ENCODE results near the gene HOGA1. TPM values are rescaled to one million over a fixed set of nuclear protein-coding genes. Genes with fewer than 3 reads are reported as not detected.

Gene HOGA1
- total RNA-seq, 1 donor from 2014 or later, result not detected

DNA sequence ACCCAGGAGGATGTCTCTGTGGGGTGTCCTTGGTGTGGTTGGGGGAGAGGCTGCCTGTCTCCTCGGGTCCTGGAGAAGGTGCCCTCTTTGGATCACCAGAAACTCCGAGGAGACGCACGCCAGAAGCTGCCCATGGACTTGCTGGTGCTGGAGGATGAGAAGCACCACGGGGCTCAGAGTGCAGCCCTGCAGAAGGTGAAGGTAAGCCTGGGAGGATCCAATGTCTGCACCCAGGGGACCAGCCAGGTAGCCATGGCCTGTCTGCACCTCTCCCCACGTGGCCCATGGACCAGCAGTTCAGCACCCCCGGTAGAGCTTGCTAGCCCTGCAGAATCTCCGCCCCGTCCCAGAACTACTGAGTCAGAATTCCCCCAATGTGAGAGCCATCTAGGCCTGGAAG is 6.5 kb upstream of the HOGA1 start:
- no peaks in the 10 kb centered on the region for H3K36me3 Mint-ChIP-seq (ENCODE audit: low read depth)
- H3K27me3 Mint-ChIP-seq (ENCODE audit: insufficient read depth), result peaks cover 9% of the 10 kb centered on the region
- H3K9me3 Mint-ChIP-seq, result no peaks in the 10 kb centered on the region
- H3K4me3 Mint-ChIP-seq, result no peak overlapping the region
- intact Hi-C loops (cut with micrococcal nuclease), result no loop called here
- no peak overlapping the region for H3K27ac Mint-ChIP-seq
- no peaks in the 10 kb centered on the region for H3K4me1 Mint-ChIP-seq (ENCODE audit: low read depth)
- no peak for DNase-seq (ENCODE audit: low spot score)

DNA sequence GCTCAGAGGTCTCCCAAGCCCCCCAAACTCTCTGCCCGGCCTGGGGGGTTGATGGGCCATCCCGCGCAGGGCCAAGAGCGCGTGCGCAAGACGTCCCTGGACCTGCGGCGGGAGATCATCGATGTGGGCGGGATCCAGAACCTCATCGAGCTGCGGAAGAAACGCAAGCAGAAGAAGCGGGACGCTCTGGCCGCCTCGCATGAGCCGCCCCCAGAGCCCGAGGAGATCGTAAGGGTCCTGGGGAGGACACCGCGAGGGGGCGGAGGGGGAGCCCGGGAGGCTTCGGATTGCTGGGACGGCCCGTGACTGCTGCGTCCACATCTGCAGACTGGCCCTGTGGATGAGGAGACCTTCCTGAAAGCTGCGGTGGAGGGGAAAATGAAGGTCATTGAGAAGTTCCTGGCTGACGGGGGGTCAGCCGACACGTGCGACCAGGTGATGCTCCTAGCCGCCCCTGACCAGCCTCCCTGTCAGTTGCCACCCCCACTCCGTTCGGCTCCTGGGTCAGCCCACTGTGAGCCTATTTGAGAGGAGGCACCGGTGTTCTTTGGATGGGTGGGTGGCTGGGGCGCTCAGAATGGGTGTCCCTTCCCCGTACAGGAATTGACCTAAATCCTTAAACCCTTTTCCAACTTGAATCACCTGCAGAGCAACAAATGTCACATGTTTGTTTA is 5.9 kb upstream of the HOGA1 start:
- Mint-ChIP-seq H3K4me3 (no peak overlapping the region), H3K27ac (no peak overlapping the region), H3K36me3 (ENCODE audit: low read depth) (no peaks in the 10 kb centered on the region), H3K9me3 (no peaks in the 10 kb centered on the region), H3K27me3 (ENCODE audit: insufficient read depth) (peaks cover 7% of the 10 kb centered on the region), H3K4me1 (ENCODE audit: low read depth) (no peaks in the 10 kb centered on the region)
- DNase-seq (ENCODE audit: low spot score), result no peak
- intact Hi-C loops (cut with micrococcal nuclease), result no loop called here

DNA sequence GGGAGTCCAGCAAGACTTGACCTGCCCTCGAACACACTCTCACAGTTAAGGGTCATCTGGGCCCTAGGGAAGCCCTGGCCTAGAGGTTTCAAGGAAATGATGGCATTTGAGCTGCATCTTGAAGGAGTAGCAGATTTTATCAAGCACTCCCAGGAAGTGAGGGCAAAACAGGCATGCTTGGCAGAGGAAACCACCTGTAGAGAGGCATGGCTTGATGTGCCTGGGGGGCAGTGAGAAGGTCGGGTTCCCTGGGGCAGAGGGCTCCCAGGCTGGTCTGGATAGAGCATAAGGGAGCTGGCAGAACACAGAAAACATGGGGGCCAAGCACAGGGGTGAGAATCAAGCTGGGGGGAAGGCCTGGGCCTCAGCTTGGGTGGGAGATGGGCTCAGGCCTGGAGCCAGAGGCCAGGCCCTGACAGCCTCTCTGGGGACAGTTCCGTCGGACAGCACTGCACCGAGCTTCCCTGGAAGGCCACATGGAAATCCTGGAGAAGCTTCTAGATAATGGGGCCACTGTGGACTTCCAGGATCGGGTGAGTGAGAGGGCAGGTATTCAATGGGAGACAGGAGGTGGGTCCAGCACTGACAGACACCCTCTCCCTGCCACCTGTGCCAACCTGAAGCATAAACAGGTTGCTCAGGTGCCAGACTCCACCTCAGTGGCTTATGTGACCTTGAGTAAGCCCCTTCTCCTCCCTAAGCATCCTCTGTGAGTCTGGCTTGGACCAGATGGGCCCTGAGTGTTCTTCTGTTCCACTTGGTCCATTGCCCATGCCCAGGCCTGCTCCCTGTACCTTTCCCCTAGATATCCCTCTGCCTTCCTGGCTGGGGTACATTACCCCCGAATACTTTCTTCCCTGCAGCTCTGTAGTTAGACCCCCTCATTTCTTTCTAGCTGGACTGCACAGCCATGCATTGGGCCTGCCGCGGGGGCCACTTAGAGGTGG is 3.5 kb upstream of the HOGA1 start:
- intact Hi-C loops (cut with micrococcal nuclease), result no loop called here
- Mint-ChIP-seq H3K27me3 (ENCODE audit: insufficient read depth) (peaks cover 6% of the 10 kb centered on the region), H3K4me1 (ENCODE audit: low read depth) (no peaks in the 10 kb centered on the region), H3K27ac (no peak overlapping the region), H3K36me3 (ENCODE audit: low read depth) (no peaks in the 10 kb centered on the region), H3K9me3 (no peaks in the 10 kb centered on the region), H3K4me3 (no peak overlapping the region)
- no peak for DNase-seq (ENCODE audit: low spot score)

DNA sequence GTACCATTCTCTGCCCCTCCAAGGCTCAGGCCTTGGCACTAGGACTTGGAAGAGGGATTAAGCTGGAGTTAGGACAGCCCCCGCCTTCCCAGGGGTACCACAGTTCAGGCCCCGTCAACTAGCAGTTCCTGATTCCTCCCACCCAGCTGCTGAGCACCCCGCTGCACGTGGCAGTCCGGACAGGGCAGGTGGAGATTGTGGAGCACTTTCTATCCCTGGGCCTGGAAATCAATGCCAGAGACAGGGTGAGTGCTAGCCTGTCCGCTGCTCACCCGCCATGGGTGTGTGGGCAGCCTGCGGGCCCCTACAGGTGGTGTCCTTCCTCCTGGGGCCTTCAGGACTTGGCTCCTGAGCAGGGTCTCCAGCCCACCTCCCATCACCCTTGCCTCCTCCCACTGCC is 2.0 kb upstream of the HOGA1 start:
- intact Hi-C loops (cut with micrococcal nuclease), result no loop called here
- H3K27me3 Mint-ChIP-seq (ENCODE audit: insufficient read depth), result no peaks in the 10 kb centered on the region
- no peaks in the 10 kb centered on the region for H3K36me3 Mint-ChIP-seq (ENCODE audit: low read depth)
- H3K9me3 Mint-ChIP-seq, result no peaks in the 10 kb centered on the region
- H3K4me3 Mint-ChIP-seq, result no peak overlapping the region
- H3K4me1 Mint-ChIP-seq (ENCODE audit: low read depth), result no peaks in the 10 kb centered on the region
- no peak for DNase-seq (ENCODE audit: low spot score)
- no peak overlapping the region for H3K27ac Mint-ChIP-seq

DNA sequence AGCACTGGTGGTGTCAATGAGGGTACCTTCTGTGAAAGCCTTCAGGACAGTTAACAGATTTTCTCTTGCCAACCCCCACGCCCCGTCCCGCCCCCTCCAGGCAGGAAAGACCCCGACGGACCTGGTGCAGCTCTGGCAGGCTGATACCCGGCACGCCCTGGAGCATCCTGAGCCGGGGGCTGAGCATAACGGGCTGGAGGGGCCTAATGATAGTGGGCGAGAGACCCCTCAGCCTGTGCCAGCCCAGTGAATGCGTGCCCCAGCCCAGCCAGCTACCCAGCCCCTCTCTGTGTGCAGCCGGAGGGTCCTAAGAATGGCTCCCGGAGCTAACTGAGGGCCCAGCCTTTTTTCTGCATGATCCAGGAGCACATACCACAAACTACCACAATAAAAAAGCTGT is 713 bp upstream of the HOGA1 start:
- no peaks in the 10 kb centered on the region for H3K27me3 Mint-ChIP-seq (ENCODE audit: insufficient read depth)
- no peak overlapping the region for H3K4me3 Mint-ChIP-seq
- no peaks in the 10 kb centered on the region for H3K36me3 Mint-ChIP-seq (ENCODE audit: low read depth)
- no peak overlapping the region for H3K27ac Mint-ChIP-seq
- intact Hi-C loops (cut with micrococcal nuclease), result no loop called here
- H3K9me3 Mint-ChIP-seq, result no peaks in the 10 kb centered on the region
- no peak for DNase-seq (ENCODE audit: low spot score)
- no peaks in the 10 kb centered on the region for H3K4me1 Mint-ChIP-seq (ENCODE audit: low read depth)

DNA sequence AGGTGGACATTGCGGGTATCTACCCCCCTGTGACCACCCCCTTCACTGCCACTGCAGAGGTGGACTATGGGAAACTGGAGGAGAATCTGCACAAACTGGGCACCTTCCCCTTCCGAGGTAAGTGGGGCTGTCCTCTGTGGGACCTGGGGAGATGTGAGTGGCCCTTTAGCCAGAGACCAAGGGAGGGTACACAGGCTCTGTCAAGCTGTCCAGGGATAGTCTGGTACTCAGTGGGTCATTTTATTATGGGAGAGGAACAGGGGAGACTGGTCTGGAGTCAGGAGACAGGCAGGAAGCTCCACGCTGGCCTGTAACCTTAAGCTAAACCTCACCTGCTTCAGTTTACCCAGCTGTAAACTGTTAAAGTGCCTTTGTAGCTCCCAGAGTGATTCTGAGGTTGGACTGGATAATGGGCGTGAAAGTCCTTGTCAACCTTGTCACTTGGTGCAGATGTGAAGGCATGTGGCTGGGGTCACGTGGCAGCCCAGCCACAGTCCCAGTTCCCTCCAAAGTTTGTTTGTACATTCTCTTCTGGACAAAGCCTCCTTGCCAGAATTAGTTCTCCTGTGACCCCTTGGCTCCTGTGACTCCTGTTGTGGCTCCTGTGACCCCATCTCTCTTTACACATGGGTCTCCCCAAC is 729 bp downstream of the HOGA1 start:
- no peaks in the 10 kb centered on the region for H3K4me1 Mint-ChIP-seq (ENCODE audit: low read depth)
- no peaks in the 10 kb centered on the region for H3K36me3 Mint-ChIP-seq (ENCODE audit: low read depth)
- no peak for DNase-seq (ENCODE audit: low spot score)
- intact Hi-C loops (cut with micrococcal nuclease), result no loop called here
- H3K9me3 Mint-ChIP-seq, result no peaks in the 10 kb centered on the region
- H3K4me3 Mint-ChIP-seq, result no peak overlapping the region
- H3K27me3 Mint-ChIP-seq (ENCODE audit: insufficient read depth), result no peaks in the 10 kb centered on the region
- H3K27ac Mint-ChIP-seq, result no peak overlapping the region

DNA sequence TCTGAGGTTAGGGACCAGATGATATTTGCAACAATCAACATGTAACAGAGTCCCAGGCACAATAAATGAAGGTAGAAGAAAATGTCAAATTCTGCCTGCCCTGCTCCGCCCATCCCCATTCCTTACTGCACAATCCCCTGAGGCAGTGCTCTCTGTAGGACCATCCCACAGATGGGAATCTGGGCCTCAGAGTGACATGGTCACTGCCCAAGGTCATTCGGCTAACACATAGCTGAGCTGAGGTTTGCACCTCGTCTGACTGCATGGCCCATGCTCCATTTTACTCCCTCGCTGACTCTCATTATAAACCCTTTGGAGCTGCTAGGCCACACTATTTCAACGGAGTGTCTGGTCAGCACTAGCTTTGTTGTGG is 1.2 kb downstream of the HOGA1 start:
- no peak overlapping the region for H3K27ac Mint-ChIP-seq
- no peaks in the 10 kb centered on the region for H3K9me3 Mint-ChIP-seq
- H3K27me3 Mint-ChIP-seq (ENCODE audit: insufficient read depth), result no peaks in the 10 kb centered on the region
- no peaks in the 10 kb centered on the region for H3K36me3 Mint-ChIP-seq (ENCODE audit: low read depth)
- no peak for DNase-seq (ENCODE audit: low spot score)
- no peak overlapping the region for H3K4me3 Mint-ChIP-seq
- intact Hi-C loops (cut with micrococcal nuclease), result no loop called here
- H3K4me1 Mint-ChIP-seq (ENCODE audit: low read depth), result no peaks in the 10 kb centered on the region

DNA sequence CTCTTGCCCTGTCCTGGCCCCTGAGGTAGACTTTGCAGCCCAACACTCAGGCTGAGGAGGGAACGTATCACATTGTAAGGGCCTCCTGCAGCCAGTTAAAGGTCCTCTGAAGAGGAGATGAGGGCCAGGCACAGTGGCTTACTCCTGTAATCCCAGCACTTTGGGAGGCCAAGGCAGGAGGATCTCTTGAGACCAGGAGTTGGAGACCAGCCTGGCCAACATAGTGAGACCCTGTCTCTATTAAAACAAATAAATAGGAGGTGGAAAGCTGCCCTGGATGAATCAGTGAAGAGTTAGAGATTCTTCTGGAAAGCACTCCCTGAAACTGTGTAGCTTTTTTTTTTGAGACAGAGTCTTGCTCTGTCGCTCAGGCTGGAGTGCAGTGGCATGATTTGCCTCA is 3.0 kb downstream of the HOGA1 start:
- no peaks in the 10 kb centered on the region for H3K4me1 Mint-ChIP-seq (ENCODE audit: low read depth)
- DNase-seq (ENCODE audit: low spot score), result no peak
- no peak overlapping the region for H3K27ac Mint-ChIP-seq

DNA sequence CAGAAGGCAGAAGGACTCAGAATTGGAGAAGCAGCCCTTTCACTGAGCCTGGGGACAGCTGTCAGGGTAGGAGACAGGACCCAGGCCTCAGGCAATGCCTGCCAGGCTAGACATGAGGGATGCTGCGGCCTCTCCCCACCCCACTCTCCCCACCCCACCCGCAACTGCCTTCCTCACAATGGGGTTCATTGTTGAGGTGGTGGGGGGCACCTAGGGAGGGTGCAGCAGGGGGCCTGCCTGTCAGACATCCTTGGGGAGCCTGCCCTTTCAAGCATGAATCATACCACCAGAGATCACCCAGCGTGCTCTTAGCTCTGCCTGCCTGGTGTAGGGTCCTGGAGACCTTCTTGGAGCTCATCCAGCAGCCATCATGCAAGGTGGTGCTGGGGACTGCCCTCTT is 5.3 kb downstream of the HOGA1 start, which contains the start of gene C10orf62:
C10orf62 (plus strand) TSS at position 243 of the 400 bp plus-strand sequence. CDS start 177 bp downstream, outside the sequence.
- H3K36me3 Mint-ChIP-seq (ENCODE audit: low read depth), result no peaks in the 10 kb centered on the region
- no peaks in the 10 kb centered on the region for H3K4me1 Mint-ChIP-seq (ENCODE audit: low read depth)
- DNase-seq (ENCODE audit: low spot score), result no peak
- no peak within 1 kb of the TSS for H3K4me3 Mint-ChIP-seq
- intact Hi-C loops (cut with micrococcal nuclease), result no loop called here
- no peaks in the 10 kb centered on the region for H3K9me3 Mint-ChIP-seq
- no peak within 1 kb of the TSS for H3K27ac Mint-ChIP-seq
- no peaks in the 10 kb centered on the region for H3K27me3 Mint-ChIP-seq (ENCODE audit: insufficient read depth)

More for the DNA sequence above, 3.0 kb downstream of the HOGA1 start:
- Mint-ChIP-seq H3K36me3 (ENCODE audit: low read depth) (no peaks in the 10 kb centered on the region), H3K9me3 (no peaks in the 10 kb centered on the region), H3K4me3 (no peak overlapping the region), H3K27me3 (ENCODE audit: insufficient read depth) (no peaks in the 10 kb centered on the region)
- intact Hi-C loops (cut with micrococcal nuclease), result no loop called here

DNA sequence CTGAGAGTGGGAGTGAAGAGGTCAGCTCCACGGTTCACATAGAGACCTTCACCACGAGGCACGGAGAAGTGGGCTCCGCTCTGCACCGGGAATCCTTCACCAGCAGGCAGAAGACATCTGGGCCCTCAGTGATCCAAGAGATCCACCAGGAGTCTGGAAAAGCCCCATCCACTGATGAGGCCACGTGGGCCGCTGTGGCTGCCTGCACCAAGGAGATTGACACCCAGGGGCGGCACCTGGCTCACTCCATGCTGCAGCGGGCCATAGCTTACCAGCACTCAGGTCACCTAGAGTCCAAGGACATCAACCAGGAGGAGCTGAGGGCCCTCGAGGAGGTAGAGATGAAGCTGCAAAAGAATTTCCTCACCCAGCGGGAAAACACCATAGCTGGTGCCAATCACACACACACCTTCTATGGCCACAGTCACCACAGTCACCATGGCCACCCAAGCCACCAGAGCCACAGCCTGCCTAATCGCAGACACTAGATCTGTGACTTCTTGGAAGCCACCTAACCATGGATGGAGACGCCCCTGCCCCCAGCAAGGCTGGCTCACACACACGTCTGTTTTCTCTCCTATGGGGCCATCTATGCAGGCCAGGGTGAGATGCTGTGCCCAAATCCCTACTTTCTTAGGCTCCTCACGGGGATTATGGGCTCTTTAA is 6.0 kb downstream of the HOGA1 start:
- DNase-seq (ENCODE audit: low spot score), result peak; percentile 17
- no peaks in the 10 kb centered on the region for H3K4me1 Mint-ChIP-seq (ENCODE audit: low read depth)
- H3K27ac Mint-ChIP-seq, result no peak overlapping the region
- H3K27me3 Mint-ChIP-seq (ENCODE audit: insufficient read depth), result peaks cover 2% of the 10 kb centered on the region
- no peak overlapping the region for H3K4me3 Mint-ChIP-seq
- H3K9me3 Mint-ChIP-seq, result no peaks in the 10 kb centered on the region
- H3K36me3 Mint-ChIP-seq (ENCODE audit: low read depth), result no peaks in the 10 kb centered on the region
- intact Hi-C loops (cut with micrococcal nuclease), result no loop called here

DNA sequence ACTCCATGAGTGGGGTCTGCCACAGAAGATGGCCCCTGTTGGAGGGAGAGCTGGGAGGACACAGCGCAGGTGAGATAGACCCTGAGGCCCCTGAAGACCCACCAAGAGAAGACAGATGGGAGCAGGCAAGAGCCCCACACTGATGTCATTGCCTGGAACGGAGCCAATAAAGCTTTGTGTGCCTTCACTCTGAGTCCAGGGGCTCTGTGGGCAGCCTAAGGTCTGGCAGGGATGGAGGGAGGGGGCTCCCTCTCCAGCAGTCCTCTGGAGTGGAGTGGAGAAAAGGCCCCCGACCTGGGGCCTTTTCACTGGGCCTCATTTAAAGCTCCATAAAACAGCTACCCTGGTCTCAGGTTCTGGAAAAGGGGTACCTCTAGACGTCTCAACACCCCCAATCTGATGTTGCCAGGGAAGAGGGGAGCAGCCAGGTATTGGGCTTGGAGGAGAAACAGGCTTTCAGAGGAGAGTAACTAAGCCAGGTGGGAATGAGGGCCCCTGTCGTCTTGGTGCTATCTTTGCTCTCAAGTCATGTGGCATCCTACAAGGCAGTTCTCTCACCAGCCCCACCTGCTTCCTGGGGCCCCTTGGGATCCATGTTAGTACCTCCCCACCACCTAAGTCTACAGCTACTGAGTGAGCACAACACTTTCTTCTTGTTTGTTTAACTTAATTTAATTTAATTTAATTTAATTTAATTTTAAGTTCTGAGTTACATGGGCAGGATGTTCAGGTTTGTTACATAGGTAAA is 6.7 kb downstream of the HOGA1 start:
- intact Hi-C loops (cut with micrococcal nuclease), result no loop called here
- Mint-ChIP-seq H3K36me3 (ENCODE audit: low read depth) (no peaks in the 10 kb centered on the region), H3K27me3 (ENCODE audit: insufficient read depth) (peaks cover 2% of the 10 kb centered on the region), H3K27ac (no peak overlapping the region), H3K9me3 (no peaks in the 10 kb centered on the region), H3K4me1 (ENCODE audit: low read depth) (no peaks in the 10 kb centered on the region), H3K4me3 (no peak overlapping the region)
- DNase-seq (ENCODE audit: low spot score), result no peak

DNA sequence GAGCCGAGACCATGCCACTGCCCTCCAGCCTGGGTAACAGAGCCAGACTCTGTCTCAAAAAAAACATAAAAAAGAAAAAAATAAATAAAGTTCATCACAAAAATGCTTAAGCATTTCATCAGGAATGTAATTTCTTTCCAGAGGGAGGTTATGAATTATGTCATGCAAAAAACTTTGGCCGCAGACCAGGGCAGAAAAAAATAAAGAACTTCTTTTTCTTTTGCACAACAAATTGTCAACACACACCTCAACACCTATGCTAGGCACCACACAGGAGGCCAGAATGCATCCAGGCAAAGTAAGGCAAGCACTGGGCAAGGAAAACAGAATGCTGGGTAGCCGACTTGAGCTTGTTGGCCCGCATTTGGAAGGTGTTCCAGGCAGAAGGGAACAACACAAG is 9.2 kb downstream of the HOGA1 start:
- Mint-ChIP-seq H3K9me3 (no peaks in the 10 kb centered on the region), H3K27me3 (ENCODE audit: insufficient read depth) (peaks cover 4% of the 10 kb centered on the region), H3K27ac (no peak overlapping the region), H3K4me1 (ENCODE audit: low read depth) (no peaks in the 10 kb centered on the region), H3K36me3 (ENCODE audit: low read depth) (no peaks in the 10 kb centered on the region), H3K4me3 (no peak overlapping the region)
- DNase-seq (ENCODE audit: low spot score), result no peak
- intact Hi-C loops (cut with micrococcal nuclease), result no loop called here
